Fibroblast of lung (primary cell): ENCODE data around the gene PLA2G4F. TPM values are rescaled to one million over a fixed set of nuclear protein-coding genes. Genes with fewer than 3 reads are reported as not detected.

Source experiments
- DNase-seq, 2 donors: peaks; one replicate each; pipeline versions ENCODE4 v3.0.0 to v3.0.0-alpha.2; 2010; ENCODE audit warnings: low read depth in 2 of 2
- H2AFZ ChIP-seq: 2 replicates; pipeline ENCODE4 v1.5.1; 2012; ENCODE audit warnings: low read length, control low read depth, inconsistent platforms
- H3K27ac ChIP-seq: 2 replicates; pipeline ENCODE4 v1.5.1; 2011; ENCODE audit warnings: low read length, control low read depth; ENCODE audit not compliant: insufficient read depth
- H3K27me3 ChIP-seq: 2 replicates; pipeline ENCODE4 v1.5.1; 2011; ENCODE audit warnings: mild to moderate bottlenecking, low read length; ENCODE audit not compliant: control insufficient read depth, insufficient read depth
- H3K36me3 ChIP-seq: 2 replicates; pipeline ENCODE4 v1.5.1; 2011; ENCODE audit warnings: low read length; ENCODE audit not compliant: control insufficient read depth, insufficient read depth
- H3K4me1 ChIP-seq: 2 replicates; pipeline ENCODE4 v1.5.1; 2011; ENCODE audit warnings: low read length; ENCODE audit not compliant: control insufficient read depth, insufficient read depth; ENCODE audit errors: extremely low read depth
- H3K4me2 ChIP-seq: 2 replicates; pipeline ENCODE4 v1.5.1; 2011; ENCODE audit warnings: low read length, control low read depth; ENCODE audit not compliant: insufficient read depth; ENCODE audit errors: extremely low read depth
- H3K4me3 ChIP-seq, 4 experiments: fragments of 200-600 bp in 1 of 4; sonication (generic) in 1 of 4; replicated peaks in 1 of 4; 2 replicates each; pipeline ENCODE4 v1.5.1; 2011 to 2016; ENCODE audit warnings: low read length in 4 of 4, low read depth in 3 of 4, mild to moderate bottlenecking in 3 of 4, control low read depth in 2 of 4, inconsistent platforms in 1 of 4, mixed read lengths in 1 of 4; ENCODE audit not compliant: insufficient read depth in 1 of 4; ENCODE audit errors: control extremely low read depth in 1 of 4
- H3K79me2 ChIP-seq: 2 replicates; pipeline ENCODE4 v1.5.1; 2012; ENCODE audit warnings: mild to moderate bottlenecking, low read length, inconsistent platforms; ENCODE audit not compliant: control insufficient read depth, insufficient read depth
- H3K9ac ChIP-seq: 2 replicates; pipeline ENCODE4 v1.5.1; 2011; ENCODE audit warnings: mild to moderate bottlenecking, low read length, control low read depth; ENCODE audit not compliant: insufficient read depth
- H3K9me3 ChIP-seq: 2 replicates; pipeline ENCODE4 v1.5.1; 2012; ENCODE audit warnings: low read depth, low read length; ENCODE audit not compliant: control insufficient read depth, insufficient read depth
- H4K20me1 ChIP-seq: 2 replicates; pipeline ENCODE4 v1.5.1; 2011; ENCODE audit warnings: low read length; ENCODE audit not compliant: control insufficient read depth, insufficient read depth; ENCODE audit errors: extremely low read depth
- CTCF ChIP-seq, 2 donors: IDR thresholded peaks in 1 of 2; conservative IDR thresholded peaks in 1 of 2; 1 replicate in 1 of 2; 2 replicates in 1 of 2; pipeline ENCODE4 v1.5.1; 2011 to 2012; ENCODE audit warnings: low read length in 2 of 2, control low read depth in 1 of 2, inconsistent platforms in 1 of 2, low read depth in 1 of 2, mild to moderate bottlenecking in 1 of 2
- EZH2 ChIP-seq: IDR thresholded peaks from 2 replicates; pipeline ENCODE4 v1.5.1; 2012; ENCODE audit warnings: low read length, control low read depth, mild to moderate bottlenecking; ENCODE audit errors: missing control alignments
- polyA plus RNA-seq, 2 donors: library from polyadenylated mRNA; depleted of rRNA in 1 of 2; stranded (reverse) in 1 of 2; unstranded in 1 of 2; fragments of >200 nt; gene quantifications; 2 replicates each; pipeline ENCODE4 v1.2.1, GENCODE V29; 2011 to 2012; ENCODE audit warnings: missing spikeins in 1 of 2
- total RNA-seq: library from RNA; depleted of rRNA; stranded (reverse); fragments of >200 nt; gene quantifications from 2 replicates; pipeline ENCODE4 v1.2.1, GENCODE V29; 2014

Gene PLA2G4F
- total and polyA plus RNA-seq, 2 donors (not counting 1 experiment from before 2014, with no cell fraction given) = not detected

GRCh38 chr15:42130246-42130986 is 26.0 kb downstream of the PLA2G4F start:
- H2AFZ ChIP-seq = no peak overlapping the region
- TF ChIP-seq EZH2 (peak; percentile 18), CTCF (conservative IDR thresholded peaks at IDR 0.05 in 1 of 2, IDR thresholded peaks at IDR 0.05 in 1 of 2; ENCODE audit: low read depth in 1 of 2, low read length in 2 of 2) (no peak)
- peaks cover 15% of the 10 kb centered on the region for H3K27me3 ChIP-seq
- H3K36me3 ChIP-seq = no peaks in the 10 kb centered on the region
- no peak overlapping the region for H3K4me2 ChIP-seq
- no peaks in the 10 kb centered on the region for H4K20me1 ChIP-seq
- DNase-seq = no peak
- H3K9me3 ChIP-seq = no peaks in the 10 kb centered on the region
- no peak overlapping the region for H3K27ac ChIP-seq
- no peak overlapping the region for H3K4me3 ChIP-seq
- H3K79me2 ChIP-seq = no peaks in the 10 kb centered on the region
- no peak overlapping the region for H3K9ac ChIP-seq
- H3K4me1 ChIP-seq = no peaks in the 10 kb centered on the region

- TF ChIP-seq EZH2 (no peak), CTCF (conservative IDR thresholded peaks at IDR 0.05 in 1 of 2, IDR thresholded peaks at IDR 0.05 in 1 of 2; ENCODE audit: low read depth in 1 of 2, low read length in 2 of 2) (no peak)
- Histone ChIP-seq H3K36me3 (no peaks in the 10 kb centered on the region), H4K20me1 (no peaks in the 10 kb centered on the region), H3K9me3 (no peaks in the 10 kb centered on the region), H3K79me2 (no peaks in the 10 kb centered on the region), H3K4me3 (no peak overlapping the region), H3K27ac (no peak overlapping the region), H2AFZ (no peak overlapping the region), H3K27me3 (peaks cover 15% of the 10 kb centered on the region), H3K4me1 (no peaks in the 10 kb centered on the region), H3K9ac (no peak overlapping the region), H3K4me2 (no peak overlapping the region)
- no peak for DNase-seq
These were observed 27.1 kb downstream of the PLA2G4F start for GRCh38 chr15:42129364-42129763.

- Histone ChIP-seq H2AFZ (no peak overlapping the region), H3K4me2 (no peak overlapping the region), H3K27me3 (peaks cover 15% of the 10 kb centered on the region), H3K79me2 (no peaks in the 10 kb centered on the region), H4K20me1 (no peaks in the 10 kb centered on the region), H3K36me3 (no peaks in the 10 kb centered on the region), H3K9me3 (no peaks in the 10 kb centered on the region), H3K4me1 (no peaks in the 10 kb centered on the region), H3K4me3 (no peak overlapping the region), H3K9ac (no peak overlapping the region), H3K27ac (no peak overlapping the region)
- TF ChIP-seq EZH2 (no peak), CTCF (conservative IDR thresholded peaks at IDR 0.05 in 1 of 2, IDR thresholded peaks at IDR 0.05 in 1 of 2; ENCODE audit: low read depth in 1 of 2, low read length in 2 of 2) (no peak)
- DNase-seq = no peak
These were observed 28.0 kb downstream of the PLA2G4F start for GRCh38 chr15:42128476-42128875.
